H1 (cell line): ENCODE results near the gene ETV2. TPM values are rescaled to one million over a fixed set of nuclear protein-coding genes. Genes with fewer than 3 reads are reported as not detected.

Experiments
- CTCF ChIA-PET: fragments of 300-600 bp; sonication (Branson Sonifier 250); formaldehyde crosslinking; loops from one replicate; lab custom pipeline; 2021; ENCODE audit not compliant: partially characterized antibody; lab: Charles Lee
- POLR2A ChIA-PET: fragments of 300-600 bp; sonication (Branson Sonifier 250); formaldehyde crosslinking; loops from one replicate; lab custom pipeline; 2021; ENCODE audit warnings: inconsistent platforms; ENCODE audit not compliant: partially characterized antibody; lab: Charles Lee
- DNase-seq, 2 experiments: peaks; one replicate each; pipeline versions ENCODE4 v3.0.0 to v3.0.0-alpha.2; 2010 to 2022; ENCODE audit warnings: low spot score in 2 of 2, low read depth in 1 of 2, mixed read lengths in 1 of 2
- FAIRE-seq: peaks from 2 replicates; lab custom pipeline; 2011; peaks lifted over from hg19 to GRCh38; lab: Jason Lieb, UNC
- H2AFZ ChIP-seq: 2 replicates; pipeline ENCODE4 v1.8.1; 2012; ENCODE audit warnings: low read length, inconsistent platforms
- H2AK5ac ChIP-seq: 2 replicates; pipeline ENCODE4 v1.6.1; 2013; ENCODE audit warnings: low read depth, low read length
- H2BK120ac ChIP-seq: replicated peaks from 2 replicates; pipeline ENCODE3; 2013; ENCODE audit warnings: low read depth, low read length, inconsistent platforms
- H2BK12ac ChIP-seq: 2 replicates; pipeline ENCODE4 v1.6.1; 2013; ENCODE audit warnings: low read depth, low read length
- H2BK15ac ChIP-seq: 2 replicates; pipeline ENCODE4 v1.6.1; 2013; ENCODE audit warnings: low read length
- H2BK20ac ChIP-seq: 2 replicates; pipeline ENCODE4 v1.6.1; 2013; ENCODE audit warnings: low read length
- H2BK5ac ChIP-seq: 2 replicates; pipeline ENCODE4 v1.6.1; 2013; ENCODE audit warnings: low read depth, low read length
- H3K14ac ChIP-seq: 2 replicates; pipeline ENCODE4 v1.6.1; 2013; ENCODE audit warnings: inconsistent platforms; ENCODE audit not compliant: insufficient read length
- H3K18ac ChIP-seq: 2 replicates; pipeline ENCODE4 v1.6.1; 2013; ENCODE audit warnings: low read length; ENCODE audit errors: extremely low read depth
- H3K23ac ChIP-seq: 2 replicates; pipeline ENCODE4 v1.6.1; 2013; ENCODE audit warnings: inconsistent platforms; ENCODE audit not compliant: insufficient read length
- H3K23me2 ChIP-seq: 2 replicates; pipeline ENCODE4 v1.6.1; 2013; ENCODE audit warnings: low read depth, low read length
- H3K27ac ChIP-seq: 2 replicates; pipeline ENCODE4 v1.6.1; 2011; ENCODE audit warnings: low read depth, low read length, inconsistent platforms
- H3K27me3 ChIP-seq, 4 experiments: replicated peaks in 1 of 4; 1 replicate in 1 of 4; 2 replicates in 3 of 4; pipeline versions ENCODE4 v1.6.1 to v1.8.1; 2011 to 2013; ENCODE audit warnings: low read length in 3 of 4, mild to moderate bottlenecking in 3 of 4, inconsistent platforms in 2 of 4, mixed read lengths in 2 of 4, moderate library complexity in 1 of 4; ENCODE audit not compliant: control insufficient read depth in 3 of 4, insufficient read depth in 3 of 4; ENCODE audit errors: extremely low read depth in 1 of 4
- H3K36me3 ChIP-seq, 4 experiments: 2 replicates each; pipeline versions ENCODE4 v1.6.1 to v1.8.1; 2011 to 2013; ENCODE audit warnings: mild to moderate bottlenecking in 4 of 4, low read length in 3 of 4, moderate library complexity in 2 of 4, control low read depth in 1 of 4, inconsistent platforms in 1 of 4; ENCODE audit not compliant: insufficient read depth in 4 of 4, control insufficient read depth in 2 of 4
- H3K4ac ChIP-seq: replicated peaks from 2 replicates; pipeline ENCODE3; 2013; ENCODE audit warnings: low read length, low read depth, mixed read lengths, inconsistent platforms; ENCODE audit not compliant: insufficient read length
- H3K4me1 ChIP-seq, 4 experiments: replicated peaks in 1 of 4; 1 replicate in 1 of 4; 2 replicates in 3 of 4; pipeline versions ENCODE4 v1.6.1 to v1.8.1; 2011 to 2013; ENCODE audit warnings: low read length in 3 of 4, inconsistent platforms in 2 of 4, mixed read lengths in 1 of 4; ENCODE audit not compliant: insufficient read depth in 4 of 4, control insufficient read depth in 3 of 4
- H3K4me2 ChIP-seq, 2 experiments: 2 replicates each; pipeline versions ENCODE4 v1.6.1 to v1.8.1; 2011 to 2013; ENCODE audit warnings: low read depth in 2 of 2, low read length in 2 of 2, control low read depth in 1 of 2, inconsistent platforms in 1 of 2, mild to moderate bottlenecking in 1 of 2; ENCODE audit not compliant: insufficient read depth in 1 of 2
- H3K4me3 ChIP-seq, 4 experiments: fragments of 200-600, 300-600 bp in 1 of 4; sonication (generic), shearing (Covaris generic), sonication (Bioruptor Twin) in 1 of 4; 2 replicates each; pipeline versions ENCODE4 v1.5.1 to v1.8.1; 2011 to 2016; ENCODE audit warnings: low read length in 4 of 4, low read depth in 3 of 4, control low read depth in 2 of 4, inconsistent platforms in 2 of 4, mild to moderate bottlenecking in 2 of 4, mixed read lengths in 1 of 4, moderate library complexity in 1 of 4; ENCODE audit not compliant: insufficient read depth in 2 of 4; ENCODE audit errors: extremely low read depth in 1 of 4
- H3K56ac ChIP-seq: replicated peaks from 2 replicates; pipeline ENCODE3; 2013; ENCODE audit warnings: low read depth, mild to moderate bottlenecking, mixed read lengths, low read length, inconsistent platforms; ENCODE audit not compliant: insufficient read length
- H3K79me1 ChIP-seq: 2 replicates; pipeline ENCODE4 v1.6.1; 2013; ENCODE audit warnings: low read depth, low read length, control low read depth
- H3K79me2 ChIP-seq, 2 experiments: 2 replicates each; pipeline versions ENCODE4 v1.6.1 to v1.8.1; 2012 to 2013; ENCODE audit warnings: low read length in 2 of 2, mild to moderate bottlenecking in 2 of 2, inconsistent platforms in 1 of 2; ENCODE audit not compliant: insufficient read depth in 2 of 2, control insufficient read depth in 1 of 2
- H3K9ac ChIP-seq, 4 experiments: replicated peaks in 1 of 4; 1 replicate in 1 of 4; 2 replicates in 3 of 4; pipeline versions ENCODE4 v1.6.1 to v1.8.1; 2011 to 2013; ENCODE audit warnings: low read depth in 3 of 4, low read length in 3 of 4, control low read depth in 2 of 4, mild to moderate bottlenecking in 2 of 4, moderate library complexity in 2 of 4, inconsistent platforms in 1 of 4; ENCODE audit errors: extremely low read depth in 1 of 4
- H3K9me3 ChIP-seq, 2 experiments: 2 replicates each; pipeline versions ENCODE4 v1.6.1 to v1.8.1; 2012 to 2013; ENCODE audit warnings: mild to moderate bottlenecking in 2 of 2, moderate library complexity in 2 of 2, control low read depth in 1 of 2, inconsistent platforms in 1 of 2, low read depth in 1 of 2, low read length in 1 of 2, mixed read lengths in 1 of 2; ENCODE audit not compliant: insufficient read depth in 2 of 2
- H4K20me1 ChIP-seq, 2 experiments: replicated peaks in 1 of 2; 2 replicates each; pipeline versions ENCODE3 to v1.8.1; 2011 to 2013; ENCODE audit warnings: inconsistent platforms in 2 of 2, low read length in 2 of 2, mild to moderate bottlenecking in 1 of 2; ENCODE audit not compliant: insufficient read depth in 2 of 2, control insufficient read depth in 1 of 2
- H4K5ac ChIP-seq: 2 replicates; pipeline ENCODE4 v1.6.1; 2013; ENCODE audit warnings: low read length, low read depth, mixed read lengths, inconsistent platforms; ENCODE audit not compliant: insufficient read length
- H4K8ac ChIP-seq: 2 replicates; pipeline ENCODE4 v1.8.0; 2013; ENCODE audit warnings: mild to moderate bottlenecking, moderate library complexity, low read length, inconsistent platforms; ENCODE audit not compliant: insufficient read depth; ENCODE audit errors: extremely low read depth
- H4K91ac ChIP-seq: replicated peaks from 2 replicates; pipeline ENCODE3; 2013; ENCODE audit warnings: low read length, mixed read lengths, inconsistent platforms; ENCODE audit not compliant: insufficient read length
- CEBPB ChIP-seq: IDR thresholded peaks from 2 replicates; pipeline ENCODE4 v1.6.1; 2012; ENCODE audit warnings: low read depth, low read length
- KDM1A ChIP-seq: fragments of 200-600, 300-600 bp; sonication (generic); IDR thresholded peaks from 2 replicates; pipeline ENCODE4 v1.7.1; 2016; ENCODE audit warnings: mild to moderate bottlenecking, low read length, borderline replicate concordance
- MAFK ChIP-seq: IDR thresholded peaks from 2 replicates; pipeline ENCODE4 v1.6.1; 2012; ENCODE audit warnings: low read depth, mild to moderate bottlenecking, improper control_type of control experiment, low read length
- WGBS, 2 experiments: shearing (Covaris generic) in 1 of 2; methylation state at CpG; one replicate each; pipeline versions ENCODE4 v1.1.6 to v1.1.7; 2013 to 2015; ENCODE audit warnings: low lambda C conversion rate in 2 of 2, mixed read lengths in 2 of 2, inconsistent platforms in 1 of 2, low coverage in 1 of 2, missing lambda C conversion rate in 1 of 2; ENCODE audit not compliant: insufficient replicate concordance in 2 of 2, insufficient coverage in 1 of 2, insufficient read length in 1 of 2; ENCODE audit errors: extremely low coverage in 1 of 2, missing lambda C conversion rate in 1 of 2; 5-methylcytosine and 5-hydroxymethylcytosine counted together
- polyA plus RNA-seq, 7 experiments: library from polyadenylated mRNA; depleted of rRNA in 3 of 7; stranded (reverse) in 5 of 7; unstranded in 2 of 7; fragments of >200 nt in 5 of 7; fragments of 200-250 nt in 2 of 7; gene quantifications; 1 replicate in 5 of 7; 2 replicates in 1 of 7; 4 replicates in 1 of 7; pipeline versions ENCODE4 v1.2.1 to v1.2.3, GENCODE V29; 2011 to 2013; ENCODE audit warnings: missing spikeins in 2 of 7, mixed read lengths in 2 of 7
- total RNA-seq: library from RNA; stranded (reverse); fragmentation: NEBNext Ultra II Directional; extraction: Animal tissue kit (Norgen Biotek cat#: 25700); gene quantifications from 2 replicates; pipeline ENCODE4 v1.2.1, GENCODE V29; 2021

Gene ETV2
- total and polyA plus RNA-seq, 2 of the 8 experiments (the other 6 are each of a cell fraction or from before 2014, with no cell fraction given): 0.88 to 1.3 TPM

DNA sequence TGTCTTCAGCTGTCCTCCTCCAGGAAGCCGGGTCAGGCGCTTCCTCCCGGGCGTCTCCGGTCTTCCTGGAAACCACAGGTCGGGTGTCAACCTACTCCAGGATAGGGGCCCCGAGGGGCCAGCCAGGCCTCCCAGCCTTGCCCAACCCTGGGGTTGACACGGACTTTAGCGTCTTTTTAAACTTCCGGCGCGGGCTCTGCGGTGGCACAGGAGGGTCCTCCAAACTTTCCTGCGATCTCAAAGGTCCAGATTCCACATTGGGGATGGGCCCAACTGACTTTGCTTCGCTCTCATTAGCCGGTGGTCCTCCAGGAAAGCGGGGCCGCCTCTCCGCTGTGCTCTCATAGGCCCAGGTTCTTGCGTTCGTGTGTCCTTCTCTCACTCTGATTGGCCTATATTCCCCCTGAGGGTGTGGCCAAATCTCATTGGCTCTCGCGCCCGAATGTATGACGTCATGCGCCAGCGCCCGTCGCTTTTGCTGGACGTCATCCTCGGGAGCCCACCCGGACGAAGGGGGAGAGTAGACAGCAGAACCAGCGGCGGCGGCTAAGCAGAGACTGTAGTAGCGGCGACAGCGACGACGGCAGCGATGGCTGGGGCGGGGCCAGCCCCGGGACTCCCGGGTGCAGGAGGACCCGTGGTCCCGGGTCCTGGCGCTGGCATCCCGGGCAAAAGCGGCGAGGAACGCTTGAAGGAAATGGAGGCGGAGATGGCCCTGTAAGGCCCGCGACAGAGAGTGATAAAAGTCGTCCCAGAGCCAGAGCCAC is 12.8 kb upstream of the ETV2 start, which contains the start of gene RBM42:
Gene RBM42, plus strand, starts transcription at position 472 of the 767 bp plus-strand sequence. Its CDS starts 118 bp downstream, at position 590.
- POLR2A ChIA-PET: interaction anchor here (1.0 to 2.8 kb wide), 5 partner anchors 9 to 120 kb away, joined by 3 to 8 read pairs (median 5); partner anchors contain the start of gene HAUS5
- TF ChIP-seq CEBPB (0 out of 2 replicates have a peak, but pooled peaks have one; percentile 7), MAFK (no peak; the same call in 1 of the 2 replicates), KDM1A (no peak)

More for the DNA sequence above, 12.8 kb upstream of the ETV2 start, which contains the start of gene RBM42:
- FAIRE-seq (peak; percentile 97), DNase-seq (peak; percentile 97 to 100)
- Histone ChIP-seq H3K9me3 (no peaks in the 10 kb centered on the region), H3K18ac (no peak within 1 kb of the TSS), H4K20me1 (peaks cover 0 to 4% of the 10 kb centered on the region in 2 experiments), H3K79me2 (peaks cover 0 to 6% of the 10 kb centered on the region in 2 experiments; a peak in 1 of 4 replicates), H4K91ac (no peak within 1 kb of the TSS), H2BK120ac (peak within 1 kb of the TSS; percentile 72), H2BK15ac (no peak within 1 kb of the TSS), H4K5ac (peak within 1 kb of the TSS; percentile 61), H3K23ac (no peak within 1 kb of the TSS), H3K4me3 (peak within 1 kb of the TSS; percentile 66 to 95 (median 83)), H3K36me3 (peaks cover 12 to 29% (median 19%) of the 10 kb centered on the region in 4 experiments), H3K4me2 (peak within 1 kb of the TSS; percentile 85 to 99), H3K14ac (no peak within 1 kb of the TSS), H3K4me1 (peaks cover 0 to 4% (median 3%) of the 10 kb centered on the region in 4 experiments; a peak in 2 of 7 replicates), H2AK5ac (no peak within 1 kb of the TSS), H3K56ac (peak within 1 kb of the TSS; percentile 40), H3K27ac (peak within 1 kb of the TSS; percentile 44), H2BK20ac (no peak within 1 kb of the TSS), H3K27me3 (no peaks in the 10 kb centered on the region), H2BK12ac (no peak within 1 kb of the TSS), H3K9ac (peak within 1 kb of the TSS; percentile 72 to 82 (median 74)), H4K8ac (peak within 1 kb of the TSS; percentile 89), H2AFZ (peak within 1 kb of the TSS; percentile 64; the same call in 1 of the 2 replicates), H3K4ac (peak within 1 kb of the TSS; percentile 69), H3K79me1 (no peaks in the 10 kb centered on the region; the same call in 1 of the 2 replicates), H3K23me2 (peaks cover 10% of the 10 kb centered on the region), H2BK5ac (no peak within 1 kb of the TSS)
- CTCF ChIA-PET: interaction anchor here (1.3 kb wide), 1 partner anchor 14 kb away, joined by 4 read pairs; no protein-coding TSS in a partner anchor
- WGBS, 2 experiments: 1% methylated on average over 51 of the region's 56 CpGs; no CpG with 5 or more reads in 1 of the 2 experiments
